Daoy (cell line): Measurements from ENCODE around the gene TRERF1. TPM values are rescaled to one million over a fixed set of nuclear protein-coding genes. Genes with fewer than 3 reads are reported as not detected.

Experiments used
- DNase-seq: peaks from one replicate; pipeline ENCODE4 v3.0.0-alpha.2; 2015; ENCODE audit warnings: low read depth
- total RNA-seq: library from RNA; depleted of rRNA; stranded (reverse); fragments of >200 nt; shearing (Covaris generic); gene quantifications from 2 replicates; pipeline ENCODE4 v1.2.3, GENCODE V29; 2014

The TRERF1 gene
- total RNA-seq, 1 experiment from 2014 or later: 3.8 TPM

DNA sequence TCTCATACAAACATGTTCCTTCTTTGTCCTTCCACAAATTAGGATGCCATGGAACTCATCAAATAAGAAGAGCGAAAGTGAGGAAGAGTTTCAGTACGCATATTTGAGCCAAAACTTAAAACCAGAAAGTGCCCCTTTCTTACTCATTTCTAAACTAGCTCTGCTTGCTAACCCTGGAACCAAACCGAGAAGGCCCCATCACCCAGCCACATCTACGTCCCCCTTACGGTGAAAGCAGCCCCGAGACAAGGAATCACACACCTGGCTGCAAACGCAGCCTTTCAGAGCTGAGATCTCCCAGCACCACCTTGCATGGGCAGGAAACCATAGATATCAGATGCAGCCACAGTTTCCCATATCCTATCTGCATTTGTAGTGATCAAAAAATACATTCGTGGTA, 28.5 kb downstream of the TRERF1 start:
- DNase-seq: no peak

GRCh38 chr6:42420741-42421140, 31.0 kb downstream of the TRERF1 start:
- no peak for DNase-seq

DNA sequence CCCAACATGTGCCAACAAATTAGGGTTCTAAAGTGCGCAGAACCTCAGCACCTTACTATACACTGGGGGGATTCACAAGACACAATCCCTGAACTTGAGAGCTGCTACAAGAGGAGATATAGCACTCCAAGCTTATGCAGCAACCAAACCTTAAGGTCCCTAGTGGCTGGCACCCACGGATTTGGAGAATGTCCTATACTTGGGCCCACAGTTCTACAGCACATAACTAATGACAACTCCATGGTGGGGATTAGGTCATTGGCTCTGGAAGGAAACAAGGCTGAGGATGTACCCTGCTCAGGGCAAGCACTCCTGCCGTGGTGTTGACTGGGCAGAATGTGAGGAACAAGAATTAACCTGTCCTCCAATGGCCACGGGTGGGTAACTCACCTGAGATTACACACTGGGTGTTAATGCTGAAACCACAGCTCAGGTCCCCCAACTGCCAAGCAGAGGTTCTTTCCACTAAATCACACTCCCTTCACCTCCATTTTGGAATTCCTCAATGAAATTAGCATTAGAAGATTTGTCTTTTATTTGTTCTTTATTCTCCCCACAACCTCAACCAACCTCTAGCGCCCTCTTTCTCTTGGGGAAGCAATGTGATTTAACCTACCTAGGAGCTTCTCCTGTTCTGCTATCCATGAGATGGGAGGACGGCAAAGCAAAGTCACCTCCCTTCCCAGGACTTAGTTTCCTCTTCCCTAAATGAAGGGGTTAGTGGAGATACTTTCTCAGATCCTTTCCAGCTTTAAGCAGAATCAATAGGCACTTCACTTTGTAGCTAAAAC, 32.0 kb downstream of the TRERF1 start:
- no peak for DNase-seq

DNA sequence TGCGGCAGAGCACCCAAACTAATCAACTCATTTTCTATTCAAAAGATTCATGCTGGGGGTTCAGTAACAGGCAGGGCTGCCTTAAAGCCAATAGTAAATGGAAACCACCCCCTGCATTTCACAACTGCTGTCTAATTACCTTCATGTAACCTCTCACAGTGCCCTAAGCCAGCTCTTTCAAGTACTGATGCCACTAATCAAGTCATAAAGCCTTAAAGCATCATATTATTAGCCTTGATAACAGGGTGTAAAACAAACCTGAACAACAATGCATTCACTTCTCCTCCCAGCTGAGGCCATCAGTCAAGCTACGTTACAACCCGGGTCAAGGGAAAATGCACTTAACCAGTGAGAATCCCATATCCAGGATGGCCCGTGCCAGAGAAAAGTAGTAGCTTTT, 33.0 kb downstream of the TRERF1 start:
- no peak for DNase-seq

GRCh38 chr6:42417641-42418112, 34.0 kb downstream of the TRERF1 start:
- peak; percentile 43 for DNase-seq

- no peak for DNase-seq
Measured at GRCh38 chr6:42411406-42411805, 40.3 kb downstream of the TRERF1 start.

DNA sequence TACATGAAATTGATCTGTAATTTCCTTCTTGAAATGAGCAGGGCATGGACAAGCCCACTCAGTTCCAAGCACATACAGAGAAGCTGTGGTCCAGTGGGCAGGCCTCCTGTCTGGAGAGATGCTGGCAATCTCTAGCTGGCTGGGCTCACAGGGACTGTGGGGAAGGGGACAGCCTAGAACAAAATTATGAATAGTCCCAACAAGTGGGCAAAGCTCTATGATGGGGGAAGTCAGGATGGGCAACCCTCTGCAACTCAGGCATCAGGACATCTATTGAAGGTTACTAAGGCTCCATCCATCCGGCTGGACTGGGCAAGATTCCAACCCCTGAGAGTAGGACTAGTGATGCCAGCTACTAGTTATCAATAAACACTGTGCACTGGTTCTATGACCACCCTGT, 40.9 kb downstream of the TRERF1 start:
- no peak for DNase-seq

DNA sequence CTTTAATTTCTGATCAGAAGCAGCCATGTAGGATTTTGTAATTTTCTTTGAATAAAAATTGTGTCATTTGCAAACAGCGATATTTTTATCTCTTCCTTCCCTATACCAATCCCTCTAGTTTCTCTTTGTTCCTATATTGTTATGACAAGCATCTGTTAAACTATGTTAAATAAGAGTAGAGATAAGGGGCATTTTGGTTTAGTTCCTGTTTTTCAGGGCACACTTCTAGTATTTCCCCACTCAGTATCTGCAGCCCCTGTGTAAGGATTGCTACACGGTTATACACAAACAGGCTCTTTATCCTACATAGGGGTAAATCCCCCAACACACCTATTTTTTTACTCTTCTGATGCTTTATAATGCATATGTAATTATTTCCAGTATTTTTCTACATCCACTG, 42.1 kb downstream of the TRERF1 start:
- DNase-seq: no peak

GRCh38 chr6:42407379-42407778, 44.3 kb downstream of the TRERF1 start:
- DNase-seq: peak; percentile 92

DNA sequence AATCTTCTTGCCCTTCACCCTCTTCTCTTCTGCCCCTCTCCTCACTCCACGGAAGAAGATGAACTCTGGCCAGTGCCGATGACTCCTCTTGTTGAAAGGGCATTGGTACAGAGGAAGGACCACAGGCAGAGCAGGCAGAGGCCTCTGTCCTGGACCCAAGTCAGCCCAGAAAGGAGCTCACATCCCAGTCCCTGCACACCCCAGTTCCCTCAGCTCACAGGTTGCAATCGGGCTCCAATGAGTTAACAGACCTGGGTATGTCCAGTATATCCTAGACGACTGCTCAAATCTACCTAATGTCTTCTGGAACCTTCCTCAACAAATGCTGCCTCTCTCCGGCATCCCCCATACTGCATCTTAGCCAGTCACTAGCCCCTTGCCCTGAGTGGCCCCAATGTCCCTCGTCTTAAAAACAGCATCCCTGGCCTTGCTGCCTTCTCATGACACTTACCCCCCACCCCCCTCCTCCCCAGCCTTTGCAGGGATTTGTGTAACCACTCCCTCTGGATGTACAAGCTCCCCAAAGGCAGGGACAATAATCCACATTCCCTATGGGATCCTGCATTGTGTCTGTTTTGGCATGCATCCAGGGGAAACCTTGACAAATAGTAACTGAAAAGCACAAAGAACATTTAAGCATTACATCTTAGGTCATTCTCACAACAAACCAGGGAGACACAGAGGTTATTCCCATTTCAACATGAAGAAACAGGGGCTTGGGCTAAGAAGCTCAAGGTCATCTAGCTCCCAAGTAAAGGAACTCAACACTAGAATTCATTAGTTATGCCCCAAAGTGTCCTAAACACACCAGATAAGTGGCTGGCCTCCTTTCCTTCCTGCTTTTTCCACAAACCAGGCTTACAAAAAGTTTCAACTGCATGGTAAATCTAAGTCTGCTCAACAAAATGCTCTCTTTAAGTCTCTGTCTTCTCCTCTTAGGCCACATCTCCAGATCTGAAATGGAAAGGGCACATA, 45.1 kb downstream of the TRERF1 start:
- peak; percentile 57 for DNase-seq

- peak; percentile 73 for DNase-seq
Measured at GRCh38 chr6:42405021-42405420, 46.7 kb downstream of the TRERF1 start.

DNA sequence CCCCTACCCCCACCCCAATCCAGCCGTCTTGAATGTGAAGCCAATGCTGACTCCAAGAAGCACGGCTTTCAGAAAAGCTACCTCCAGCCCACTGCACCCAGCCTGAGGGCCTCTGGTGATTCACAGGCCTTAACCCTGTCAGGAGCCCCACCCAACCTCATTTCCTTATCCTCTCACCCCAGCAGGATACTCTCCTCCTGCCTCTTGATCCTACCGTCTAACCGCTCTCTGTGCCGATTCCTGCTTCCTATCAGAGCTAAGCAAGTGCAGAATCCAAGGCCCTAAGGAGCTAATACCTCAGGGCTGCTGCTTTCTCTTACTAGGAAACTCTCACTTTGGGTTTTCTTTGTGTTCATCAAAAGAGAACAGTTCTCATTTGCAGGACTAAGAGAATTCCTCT, 47.2 kb downstream of the TRERF1 start:
- peak; percentile 93 for DNase-seq

DNA sequence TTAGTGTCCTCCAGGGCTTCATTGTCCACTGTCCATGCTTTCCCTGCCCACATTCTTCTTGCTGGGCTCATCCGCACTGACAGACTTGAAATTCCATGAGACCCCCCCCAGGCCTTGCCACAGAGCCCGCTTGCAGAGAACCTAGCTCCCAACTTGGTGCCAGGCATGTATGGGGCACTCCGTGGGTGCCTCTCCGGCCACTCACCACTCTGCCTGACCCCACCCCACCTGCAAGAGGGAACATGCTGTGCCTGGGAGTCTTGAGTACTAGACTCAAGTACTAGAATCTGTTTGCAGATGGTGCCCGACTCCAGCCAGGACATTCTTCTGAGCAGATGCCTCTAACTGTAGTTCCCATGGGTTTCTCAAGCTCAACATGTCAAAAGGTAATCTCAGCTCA, 47.9 kb downstream of the TRERF1 start:
- no peak for DNase-seq

- no peak for DNase-seq
Measured at GRCh38 chr6:42403421-42403820, 48.3 kb downstream of the TRERF1 start.

DNA sequence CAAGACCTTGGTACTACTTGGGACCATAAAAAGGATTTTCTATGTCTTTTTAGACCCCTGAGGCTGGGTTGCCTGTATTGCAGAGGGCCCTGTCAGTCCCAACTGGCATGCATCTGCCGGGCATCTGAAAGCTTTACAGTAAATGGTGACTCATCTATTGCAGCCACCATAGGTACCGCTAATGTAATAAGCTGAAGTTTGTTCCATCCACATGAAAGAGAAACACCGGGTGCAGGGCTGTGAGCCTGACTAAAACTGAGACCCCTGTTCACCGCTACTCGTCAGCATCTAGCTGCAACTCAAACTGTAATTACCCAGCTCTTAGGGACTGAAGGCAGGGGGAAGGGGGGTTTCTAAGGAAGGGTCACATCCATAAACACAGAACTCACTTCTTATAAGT, 49.5 kb downstream of the TRERF1 start:
- peak; percentile 56 for DNase-seq

GRCh38 chr6:42401613-42401951, 50.1 kb downstream of the TRERF1 start:
- no peak for DNase-seq

GRCh38 chr6:42400886-42401612, 50.7 kb downstream of the TRERF1 start:
- DNase-seq: no peak

DNA sequence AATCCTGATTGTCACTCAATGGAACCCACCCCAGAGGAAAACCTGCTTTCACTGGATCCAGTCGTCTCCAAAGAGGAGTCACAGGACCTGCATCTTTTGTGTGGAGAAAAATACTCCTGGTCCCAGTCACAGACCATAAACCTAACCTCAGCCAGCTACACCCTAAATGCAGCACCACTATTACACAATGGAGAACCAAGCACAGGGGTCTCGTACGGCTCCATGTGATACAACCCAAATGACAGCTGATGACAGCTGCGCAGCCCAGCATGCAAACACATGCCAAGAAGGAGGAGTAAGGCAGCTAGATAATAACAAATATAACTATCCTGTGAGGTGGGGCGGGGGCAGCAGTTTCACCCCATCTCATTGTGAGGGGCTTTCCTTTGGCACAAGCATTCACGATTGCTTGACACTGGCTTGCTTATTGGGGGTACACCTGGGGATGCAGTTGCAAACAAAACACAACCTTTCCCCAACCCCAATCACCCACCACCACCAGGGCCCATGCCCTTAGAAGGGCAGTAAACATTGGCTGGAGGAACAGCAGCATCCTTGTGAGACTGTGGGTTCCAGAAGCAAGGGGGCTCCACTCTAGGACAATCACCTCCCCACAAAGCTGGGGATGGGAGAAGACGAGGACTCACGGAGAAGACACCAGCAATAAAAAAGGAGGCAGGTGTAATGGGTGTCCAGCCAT, 51.5 kb downstream of the TRERF1 start:
- DNase-seq: no peak

GRCh38 chr6:42396720-42397119, 55.0 kb downstream of the TRERF1 start:
- DNase-seq: no peak

- no peak for DNase-seq
Measured at GRCh38 chr6:42394881-42395620, 56.7 kb downstream of the TRERF1 start.

GRCh38 chr6:42394151-42394550, 57.6 kb downstream of the TRERF1 start:
- DNase-seq: no peak
